SK-N-SH treated with all-trans-retinoic acid at 6 μM for 48 hours (cell line): Measurements from ENCODE around the gene SLC44A3.

Source experiments
- ATAC-seq: fragments of 200-7000 bp; cut with Tn5 transposase; 3 replicates; pipeline ENCODE4 v1.9.1; 2020; ENCODE audit warnings: mild to moderate bottlenecking, moderate library complexity
- ARNTL ChIP-seq: fragments of 450-650 bp; formaldehyde crosslinking; IDR thresholded peaks from 2 replicates; pipeline ENCODE4 v1.5.0; 2020; ENCODE audit warnings: low read depth, mild to moderate bottlenecking, moderate library complexity, borderline replicate concordance
- BACH2 ChIP-seq: fragments of 250-450 bp; sonication (Bioruptor Pico); IDR thresholded peaks from 2 replicates; pipeline ENCODE4 v1.9.0; 2021; ENCODE audit warnings: mild to moderate bottlenecking, borderline replicate concordance
- CSDC2 ChIP-seq: fragments of 250-450 bp; sonication (Bioruptor Pico); IDR thresholded peaks from 2 replicates; pipeline ENCODE4 v1.5.0; 2020; ENCODE audit warnings: mild to moderate bottlenecking, moderate library complexity
- ISL1 ChIP-seq: fragments of 250-450 bp; sonication (Bioruptor Pico); IDR thresholded peaks from 2 replicates; pipeline ENCODE4 v2.1.2; 2022; ENCODE audit warnings: mild to moderate bottlenecking, moderate library complexity
- PPARA ChIP-seq: fragments of 250-450 bp; sonication (Bioruptor Pico); IDR thresholded peaks from 2 replicates; pipeline ENCODE4 v1.5.0; 2020; ENCODE audit warnings: mild to moderate bottlenecking, borderline replicate concordance
- RARB ChIP-seq: fragments of 250-450 bp; sonication (Bioruptor Pico); IDR thresholded peaks from 2 replicates; pipeline ENCODE4 v1.8.0; 2021; ENCODE audit warnings: mild to moderate bottlenecking, moderate library complexity
- SNAI2 ChIP-seq: fragments of 250-450 bp; sonication (Bioruptor Pico); IDR thresholded peaks from 2 replicates; pipeline ENCODE4 v1.5.0; 2020; ENCODE audit warnings: mild to moderate bottlenecking, moderate library complexity
- TCF4 ChIP-seq: fragments of 250-450 bp; sonication (Bioruptor Pico); IDR thresholded peaks from 2 replicates; pipeline ENCODE4 v1.8.0; 2021; ENCODE audit warnings: mild to moderate bottlenecking, moderate library complexity, borderline replicate concordance
- TOX ChIP-seq: fragments of 250-450 bp; sonication (Bioruptor Pico); IDR thresholded peaks from 2 replicates; pipeline ENCODE4 v1.8.0; 2021; ENCODE audit warnings: mild to moderate bottlenecking, moderate library complexity, borderline replicate concordance
- ZNF70 ChIP-seq: fragments of 450-650 bp; formaldehyde crosslinking; IDR thresholded peaks from 2 replicates; pipeline ENCODE4 v1.5.0; 2020; ENCODE audit warnings: mild to moderate bottlenecking, moderate library complexity
- ZNF8 ChIP-seq: fragments of 450-650 bp; formaldehyde crosslinking; IDR thresholded peaks from 2 replicates; pipeline ENCODE4 v1.5.0; 2020; ENCODE audit warnings: mild to moderate bottlenecking, moderate library complexity
- TF ChIP-seq, protein P1 (sequence below): fragments of 250-450 bp; sonication (Bioruptor Pico); IDR thresholded peaks from 2 replicates; pipeline ENCODE4 v1.5.1; 2021; ENCODE audit warnings: mild to moderate bottlenecking, moderate library complexity
- TF ChIP-seq, protein P2 (sequence below): fragments of 250-450 bp; sonication (Bioruptor Pico); IDR thresholded peaks from 2 replicates; pipeline ENCODE4 v1.8.0; 2021; ENCODE audit warnings: low read depth, mild to moderate bottlenecking, moderate library complexity, borderline replicate concordance
- TF ChIP-seq, protein P3 (sequence below): fragments of 250-450 bp; sonication (Bioruptor Pico); IDR thresholded peaks from 2 replicates; pipeline ENCODE4 v1.5.0; 2020; ENCODE audit warnings: mild to moderate bottlenecking, moderate library complexity

Gene SLC44A3

GRCh38 chr1:94855307-94855700 is 35.1 kb downstream of the SLC44A3 start:
- TF ChIP-seq ZNF8 (CRISPR knock-in tag) = no peak
- no peak for TF ChIP-seq SNAI2 (CRISPR knock-in tag)
- no peak for TF ChIP-seq BACH2
- TF ChIP-seq, all 23 proteins: peak for 0
- peak; percentile 62 for ATAC-seq

GRCh38 chr1:94856004-94856403 is 35.8 kb downstream of the SLC44A3 start:
- TF ChIP-seq PPARA (CRISPR knock-in tag) (no peak), ZNF8 (CRISPR knock-in tag) (no peak), SNAI2 (CRISPR knock-in tag) (no peak), BACH2 (no peak), ISL1 (CRISPR knock-in tag) (no peak), RARB (CRISPR knock-in tag) (no peak), TCF4 (CRISPR knock-in tag) (no peak)
- TF ChIP-seq, protein P1, sequence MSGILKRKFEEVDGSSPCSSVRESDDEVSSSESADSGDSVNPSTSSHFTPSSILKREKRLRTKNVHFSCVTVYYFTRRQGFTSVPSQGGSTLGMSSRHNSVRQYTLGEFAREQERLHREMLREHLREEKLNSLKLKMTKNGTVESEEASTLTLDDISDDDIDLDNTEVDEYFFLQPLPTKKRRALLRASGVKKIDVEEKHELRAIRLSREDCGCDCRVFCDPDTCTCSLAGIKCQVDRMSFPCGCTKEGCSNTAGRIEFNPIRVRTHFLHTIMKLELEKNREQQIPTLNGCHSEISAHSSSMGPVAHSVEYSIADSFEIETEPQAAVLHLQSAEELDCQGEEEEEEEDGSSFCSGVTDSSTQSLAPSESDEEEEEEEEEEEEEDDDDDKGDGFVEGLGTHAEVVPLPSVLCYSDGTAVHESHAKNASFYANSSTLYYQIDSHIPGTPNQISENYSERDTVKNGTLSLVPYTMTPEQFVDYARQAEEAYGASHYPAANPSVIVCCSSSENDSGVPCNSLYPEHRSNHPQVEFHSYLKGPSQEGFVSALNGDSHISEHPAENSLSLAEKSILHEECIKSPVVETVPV (CRISPR knock-in tag) = no peak
- ATAC-seq = no peak

GRCh38 chr1:94856868-94857267 is 36.7 kb downstream of the SLC44A3 start:
- TF ChIP-seq, protein P2, sequence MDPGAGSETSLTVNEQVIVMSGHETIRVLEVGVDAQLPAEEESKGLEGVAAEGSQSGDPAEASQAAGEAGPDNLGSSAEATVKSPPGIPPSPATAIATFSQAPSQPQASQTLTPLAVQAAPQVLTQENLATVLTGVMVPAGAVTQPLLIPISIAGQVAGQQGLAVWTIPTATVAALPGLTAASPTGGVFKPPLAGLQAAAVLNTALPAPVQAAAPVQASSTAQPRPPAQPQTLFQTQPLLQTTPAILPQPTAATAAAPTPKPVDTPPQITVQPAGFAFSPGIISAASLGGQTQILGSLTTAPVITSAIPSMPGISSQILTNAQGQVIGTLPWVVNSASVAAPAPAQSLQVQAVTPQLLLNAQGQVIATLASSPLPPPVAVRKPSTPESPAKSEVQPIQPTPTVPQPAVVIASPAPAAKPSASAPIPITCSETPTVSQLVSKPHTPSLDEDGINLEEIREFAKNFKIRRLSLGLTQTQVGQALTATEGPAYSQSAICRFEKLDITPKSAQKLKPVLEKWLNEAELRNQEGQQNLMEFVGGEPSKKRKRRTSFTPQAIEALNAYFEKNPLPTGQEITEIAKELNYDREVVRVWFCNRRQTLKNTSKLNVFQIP (CRISPR knock-in tag) = no peak
- TF ChIP-seq TOX (CRISPR knock-in tag) (no peak), CSDC2 (CRISPR knock-in tag) (no peak)
- TF ChIP-seq, protein P3, sequence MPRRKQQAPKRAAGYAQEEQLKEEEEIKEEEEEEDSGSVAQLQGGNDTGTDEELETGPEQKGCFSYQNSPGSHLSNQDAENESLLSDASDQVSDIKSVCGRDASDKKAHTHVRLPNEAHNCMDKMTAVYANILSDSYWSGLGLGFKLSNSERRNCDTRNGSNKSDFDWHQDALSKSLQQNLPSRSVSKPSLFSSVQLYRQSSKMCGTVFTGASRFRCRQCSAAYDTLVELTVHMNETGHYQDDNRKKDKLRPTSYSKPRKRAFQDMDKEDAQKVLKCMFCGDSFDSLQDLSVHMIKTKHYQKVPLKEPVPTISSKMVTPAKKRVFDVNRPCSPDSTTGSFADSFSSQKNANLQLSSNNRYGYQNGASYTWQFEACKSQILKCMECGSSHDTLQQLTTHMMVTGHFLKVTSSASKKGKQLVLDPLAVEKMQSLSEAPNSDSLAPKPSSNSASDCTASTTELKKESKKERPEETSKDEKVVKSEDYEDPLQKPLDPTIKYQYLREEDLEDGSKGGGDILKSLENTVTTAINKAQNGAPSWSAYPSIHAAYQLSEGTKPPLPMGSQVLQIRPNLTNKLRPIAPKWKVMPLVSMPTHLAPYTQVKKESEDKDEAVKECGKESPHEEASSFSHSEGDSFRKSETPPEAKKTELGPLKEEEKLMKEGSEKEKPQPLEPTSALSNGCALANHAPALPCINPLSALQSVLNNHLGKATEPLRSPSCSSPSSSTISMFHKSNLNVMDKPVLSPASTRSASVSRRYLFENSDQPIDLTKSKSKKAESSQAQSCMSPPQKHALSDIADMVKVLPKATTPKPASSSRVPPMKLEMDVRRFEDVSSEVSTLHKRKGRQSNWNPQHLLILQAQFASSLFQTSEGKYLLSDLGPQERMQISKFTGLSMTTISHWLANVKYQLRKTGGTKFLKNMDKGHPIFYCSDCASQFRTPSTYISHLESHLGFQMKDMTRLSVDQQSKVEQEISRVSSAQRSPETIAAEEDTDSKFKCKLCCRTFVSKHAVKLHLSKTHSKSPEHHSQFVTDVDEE = no peak
- no peak for ATAC-seq

GRCh38 chr1:94858276-94858675 is 38.1 kb downstream of the SLC44A3 start:
- TF ChIP-seq, protein P1 (CRISPR knock-in tag) = no peak
- TF ChIP-seq ZNF8 (CRISPR knock-in tag) (no peak), TOX (CRISPR knock-in tag) (no peak), ISL1 (CRISPR knock-in tag) (no peak), TCF4 (CRISPR knock-in tag) (no peak), CSDC2 (CRISPR knock-in tag) (no peak), ZNF70 (no peak), BACH2 (no peak), ARNTL (CRISPR knock-in tag) (no peak), RARB (CRISPR knock-in tag) (no peak), PPARA (CRISPR knock-in tag) (no peak)
- TF ChIP-seq, protein P2 (CRISPR knock-in tag) = no peak
- TF ChIP-seq, protein P3 = no peak

More at GRCh38 chr1:94858276-94858675, 38.1 kb downstream of the SLC44A3 start:
- no peak for ATAC-seq
